Parietal lobe (tissue), 2 donors: ENCODE measurements around the gene C16orf95. TPM values are rescaled to one million over a fixed set of nuclear protein-coding genes. Genes with fewer than 3 reads are reported as not detected.

Experiments used
- small RNA-seq: library from RNA; depleted of rRNA; stranded (forward); fragments of <200 nt; gene quantifications from one replicate; pipeline ENCODE3, GENCODE V24; 2014; ENCODE audit warnings: low replicate concordance
- total RNA-seq: library from RNA; depleted of rRNA; stranded (reverse); fragments of >200 nt; gene quantifications from one replicate; pipeline ENCODE4 v1.2.3, GENCODE V29; 2014

Gene C16orf95, protein sequence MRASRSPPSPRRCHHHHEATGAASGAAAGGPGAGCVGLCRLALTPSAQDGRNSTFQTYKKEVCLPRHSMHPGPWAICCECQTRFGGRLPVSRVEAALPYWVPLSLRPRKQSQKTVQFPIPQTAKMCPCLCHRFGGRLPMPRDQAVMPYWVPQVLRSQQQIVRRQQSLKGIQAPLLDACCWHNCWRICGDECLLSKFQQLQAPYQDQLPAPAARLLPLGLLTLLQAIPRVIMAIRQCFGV
- 11.0 TPM for total RNA-seq

DNA sequence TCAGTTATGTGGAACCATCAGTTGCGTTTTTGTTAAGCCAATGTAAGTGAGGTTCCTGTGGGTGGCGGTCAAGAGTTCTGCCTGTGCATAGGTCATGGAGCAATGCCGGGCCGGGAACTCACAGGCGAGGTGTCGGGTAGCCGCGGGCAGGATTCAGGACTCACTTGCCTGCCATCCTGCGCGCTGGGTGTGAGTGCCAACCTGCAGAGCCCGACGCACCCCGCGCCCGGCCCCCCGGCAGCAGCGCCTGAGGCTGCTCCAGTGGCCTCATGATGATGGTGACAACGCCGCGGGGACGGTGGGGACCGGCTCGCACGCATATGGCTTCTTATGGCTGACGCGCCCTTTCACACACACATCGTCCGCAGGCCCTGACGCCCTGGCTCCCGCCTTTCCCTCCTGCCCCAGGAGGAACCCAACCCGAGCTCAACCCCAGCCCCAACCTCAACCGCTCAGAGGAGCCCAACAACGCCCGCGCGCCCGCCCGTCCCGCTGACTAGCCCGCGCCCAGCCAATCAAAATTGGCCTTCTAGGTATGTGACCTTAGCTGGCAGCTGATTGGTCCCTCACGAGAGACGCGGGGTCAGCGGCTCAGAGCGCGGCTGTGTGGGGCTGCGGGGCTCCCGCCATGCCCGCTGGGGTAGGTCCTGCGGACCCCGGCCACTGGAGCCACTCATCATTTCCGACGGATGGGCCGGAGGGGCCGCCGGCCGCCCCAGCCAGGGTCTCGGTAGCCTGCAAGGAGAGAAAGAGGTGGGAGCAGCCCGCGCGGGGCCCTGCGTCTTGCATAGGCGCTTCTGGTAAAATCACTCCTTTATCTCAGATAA lies at the start of gene C16orf95:
Gene C16orf95 (minus strand): TSS at position 470 of the 827 bp plus-strand sequence. CDS start 150 bp downstream, at position 320.

Small RNAs within 50 kb of the gene (small RNA-seq; reads per million reads assigned to genes)
- gene AC010531.2, result not detected

Other genes with a start within 250 kb of the C16orf95 start
- gene FBXO31, start 66.4 kb upstream of the C16orf95 start, total RNA-seq, result 30.4 TPM
- gene MAP1LC3B, start 74.9 kb upstream of the C16orf95 start, total RNA-seq, result 33.2 TPM
- 66.7 TPM for gene ZCCHC14, start 175.6 kb upstream of the C16orf95 start, total RNA-seq